ENCODE data around the gene ZNF410. TPM values are rescaled to one million over a fixed set of nuclear protein-coding genes. Genes with fewer than 3 reads are reported as not detected.

The ZNF410 gene
- total RNA-seq, 1 experiment from 2014 or later: 28.1 TPM

- Histone ChIP-seq H2BK20ac (ENCODE audit: low read depth, low read length, poor library complexity, severe bottlenecking) (no peak overlapping the region), H3K4me2 (ENCODE audit: insufficient read depth, insufficient read length, low read length) (no peak overlapping the region), H2BK15ac (ENCODE audit: low read depth, low read length) (no peak overlapping the region), H4K91ac (ENCODE audit: insufficient read length, low read depth, low read length) (no peak overlapping the region), H3K9me3 (ENCODE audit: control insufficient read depth, low read depth, low read length) (no peaks in the 10 kb centered on the region), H3K9ac (ENCODE audit: extremely low read depth, insufficient read length, low read length) (no peak overlapping the region), H3K79me2 (ENCODE audit: insufficient read depth, low read length) (no peaks in the 10 kb centered on the region), H2AK5ac (ENCODE audit: insufficient read length, low read length) (no peak overlapping the region), H2BK5ac (ENCODE audit: insufficient read length, low read length) (no peak overlapping the region), H3K23ac (ENCODE audit: insufficient read length, low read depth, low read length) (no peak overlapping the region), H3K4me1 (ENCODE audit: insufficient read depth, low read length) (no peaks in the 10 kb centered on the region), H4K20me1 (ENCODE audit: control insufficient read depth, insufficient read depth, insufficient read length) (no peaks in the 10 kb centered on the region), H4K8ac (replicated peaks; ENCODE audit: insufficient read length, low read depth, low read length) (no peak overlapping the region), H3K18ac (ENCODE audit: insufficient read length, low read depth, low read length) (no peak overlapping the region), H2AFZ (ENCODE audit: low read length) (no peak overlapping the region), H3K27me3 (ENCODE audit: insufficient read depth, low read length) (no peaks in the 10 kb centered on the region), H4K5ac (ENCODE audit: insufficient read length, low read depth, low read length) (no peak overlapping the region), H3K4ac (ENCODE audit: low read depth, low read length) (no peak overlapping the region), H3K14ac (ENCODE audit: insufficient read depth, low read length) (no peak overlapping the region), H2BK120ac (ENCODE audit: low read depth, low read length, poor library complexity, severe bottlenecking) (no peak overlapping the region), H3T11ph (ENCODE audit: low read length) (no peak overlapping the region), H3K23me2 (ENCODE audit: insufficient read length, low read depth, low read length, poor library complexity, severe bottlenecking) (no peaks in the 10 kb centered on the region), H3K79me1 (ENCODE audit: insufficient read depth, low read depth, low read length, poor library complexity, severe bottlenecking) (no peaks in the 10 kb centered on the region), H3K27ac (ENCODE audit: insufficient read length, low read depth, low read length) (no peak overlapping the region), H2BK12ac (ENCODE audit: insufficient read length, low read depth, low read length) (no peak overlapping the region), H3K56ac (ENCODE audit: insufficient read length, low read depth, low read length) (no peak overlapping the region)
- H3K27me3 Mint-ChIP-seq (ENCODE audit: low read depth): peaks cover 4% of the 10 kb centered on the region; the same call in 1 of the 2 replicates
- peaks cover 0 to 1% (median 0%) of the 10 kb centered on the region in 3 experiments; a peak in 1 of 7 replicates for H3K36me3 Mint-ChIP-seq (ENCODE audit: insufficient read depth in 1 of 3, low read depth in 3 of 3)
- H3K4me3 Mint-ChIP-seq: no peak overlapping the region
- WGBS (ENCODE audit: extremely low coverage, insufficient read length, low lambda C conversion rate): no CpG with 5 or more reads among the region's 2 CpGs
- no peak overlapping the region for H3K27ac Mint-ChIP-seq
- H3K9me3 Mint-ChIP-seq: peaks cover 0 to 3% of the 10 kb centered on the region in 2 experiments; a peak in 1 of 5 replicates
- 0 out of 4 replicates have a peak, but pooled peaks cover 0 to 4% of the 10 kb centered on the region in 2 experiments for H3K4me1 Mint-ChIP-seq
- DNase-seq: no peak
- no peak for TF ChIP-seq CTCF (conservative IDR thresholded peaks at IDR 0.05)
Measured at GRCh38 chr14:73843296-73843695, 43.4 kb upstream of the ZNF410 start.
